Sigmoid colon (tissue), 7 donors: ENCODE measurements around the gene EOLA2. TPM values are rescaled to one million over a fixed set of nuclear protein-coding genes. Genes with fewer than 3 reads are reported as not detected.
"Not testable (repeated sequence)": the region's sequence is repeated elsewhere in the genome, so short reads cannot be mapped to it uniquely, and the experiment has no call there.

Experiments
- DNase-seq: peaks from one replicate; pipeline ENCODE4 v3.0.0-alpha.2; 2019
- H3K27ac ChIP-seq, 4 donors: fragments of 200-600 bp; sonication (generic); one replicate each; pipeline ENCODE4 v1.5.1; 2016 to 2019; ENCODE audit warnings: mild to moderate bottlenecking in 1 of 4
- H3K27me3 ChIP-seq, 3 donors: fragments of 200-600 bp; sonication (generic); one replicate each; pipeline ENCODE4 v1.5.1; 2019; ENCODE audit warnings: mild to moderate bottlenecking in 1 of 3
- H3K36me3 ChIP-seq, 4 donors: fragments of 200-600 bp; sonication (generic); one replicate each; pipeline ENCODE4 v1.5.1; 2016 to 2019
- H3K4me1 ChIP-seq, 4 donors: fragments of 200-600 bp; sonication (generic); one replicate each; pipeline ENCODE4 v1.5.1; 2017 to 2019
- H3K4me3 ChIP-seq, 4 donors: fragments of 200-600 bp; sonication (generic); one replicate each; pipeline ENCODE4 v1.5.1; 2017 to 2019; ENCODE audit warnings: mild to moderate bottlenecking in 2 of 4, moderate library complexity in 1 of 4
- H3K9me3 ChIP-seq, 4 donors: fragments of 200-600 bp in 3 of 4; sonication (generic) in 3 of 4; one replicate each; pipeline versions ENCODE4 v1.5.1 to v1.6.1; 2013 to 2019
- CTCF ChIP-seq, 4 experiments: fragments of 450-650 bp in 3 of 4; fragments of 200-600 bp in 1 of 4; IDR thresholded peaks; one replicate each; pipeline ENCODE4 v1.5.1; 2016 to 2019; ENCODE audit warnings: antibody characterized with exemption in 4 of 4, mild to moderate bottlenecking in 3 of 4, moderate library complexity in 2 of 4
- EP300 ChIP-seq, 4 donors: sonication (generic); formaldehyde crosslinking; IDR thresholded peaks; one replicate each; pipeline ENCODE4 v1.6.1; 2017; ENCODE audit warnings: antibody characterized with exemption in 4 of 4
- POLR2A ChIP-seq, 2 donors: fragments of 450-650 bp; IDR thresholded peaks; one replicate each; pipeline ENCODE4 v1.6.1; 2016; ENCODE audit warnings: antibody characterized with exemption in 2 of 2, mild to moderate bottlenecking in 2 of 2, moderate library complexity in 2 of 2
- POLR2AphosphoS5 ChIP-seq, 4 donors: sonication (generic); formaldehyde crosslinking; IDR thresholded peaks; one replicate each; pipeline ENCODE4 v1.6.1; 2017; ENCODE audit warnings: antibody characterized with exemption in 4 of 4
- WGBS, 2 donors: extraction: QIAGEN DNeasy Blood & Tissue Kit; methylation state at CpG; one replicate each; pipeline ENCODE4 v1.1.7; 2013; 5-methylcytosine and 5-hydroxymethylcytosine counted together
- intact Hi-C: fragments of 100-400 bp; cut with DNase I; formaldehyde crosslinking; loops from one replicate; pipeline ENCODE4 v1.15.1; 2023
- polyA plus RNA-seq, 3 donors: library from polyadenylated mRNA; stranded (reverse); fragments of 200-250 nt; gene quantifications; one replicate each; pipeline ENCODE4 v1.2.3, GENCODE V29; 2013
- total RNA-seq, 4 donors: library from RNA; depleted of rRNA; stranded (reverse); fragments of >200 nt; gene quantifications; one replicate each; pipeline ENCODE4 v1.1.0, GENCODE V29; 2016
- donor health status: healthy with polysubstance abuse.
- donor health status: Bipolar disorder and iron deficiency.
- donor health status: healthy.

EOLA2 gene
- total and polyA plus RNA-seq, 7 donors: 17.8 to 34.9 (median 20.1) TPM

GRCh38 chrX:149939905-149940673 is 1.8 kb upstream of the EOLA2 start:
- intact Hi-C loops: loop anchor here (10.0 kb wide), 2 partner anchors 395 to 775 kb away; partner anchors contain the start of genes EOLA1 and HSFX3
- 1% methylated on average over 27 of the region's 27 CpGs for WGBS, 2 donors
- Histone ChIP-seq H3K4me3 (peak overlapping the region; percentile 49 to 78 (median 58)), H3K27ac (peak overlapping the region; percentile 88 to 93 (median 90)), H3K36me3 (no peaks in the 10 kb centered on the region), H3K9me3 (no peaks in the 10 kb centered on the region), H3K4me1 (peaks cover 0 to 7% (median 5%) of the 10 kb centered on the region in 4 donors), H3K27me3 (no peaks in the 10 kb centered on the region)
- TF ChIP-seq POLR2A (IDR thresholded peaks at IDR 0.05): no peak
- peak; percentile 8 to 39 (median 30) for TF ChIP-seq POLR2AphosphoS5 (IDR thresholded peaks at IDR 0.05)
- DNase-seq: peak; percentile 99

DNA sequence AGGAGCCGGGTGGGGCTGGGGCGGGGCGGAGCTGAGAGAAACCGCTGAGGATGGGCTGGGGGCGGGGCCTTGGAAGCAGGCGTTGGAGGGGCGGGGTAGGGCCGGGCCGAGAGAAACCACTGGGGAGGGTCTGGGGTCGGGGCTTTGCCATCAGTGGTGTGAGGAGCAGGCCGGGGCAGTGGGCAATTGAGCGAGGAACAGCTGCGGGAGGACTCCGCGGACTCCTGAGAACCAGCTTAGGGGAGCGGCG is 1.3 kb upstream of the EOLA2 start:
- H3K27ac ChIP-seq: peak overlapping the region; percentile 88 to 93 (median 90)
- DNase-seq: no peak
- H3K9me3 ChIP-seq: no peaks in the 10 kb centered on the region
- intact Hi-C loops: no loop called here
- 0 to 2% methylated on average over 17 of the region's 17 CpGs for WGBS, 2 donors
- H3K36me3 ChIP-seq: no peaks in the 10 kb centered on the region
- TF ChIP-seq POLR2AphosphoS5 (IDR thresholded peaks at IDR 0.05): peak in 1 of 4 donors; percentile 35
- no peak for TF ChIP-seq EP300 (IDR thresholded peaks at IDR 0.05)
- no peak for TF ChIP-seq POLR2A (IDR thresholded peaks at IDR 0.05)
- H3K4me1 ChIP-seq: peaks cover 0 to 7% (median 5%) of the 10 kb centered on the region in 4 donors
- H3K4me3 ChIP-seq: peak overlapping the region; percentile 49 to 78 (median 58)
- no peaks in the 10 kb centered on the region for H3K27me3 ChIP-seq

DNA sequence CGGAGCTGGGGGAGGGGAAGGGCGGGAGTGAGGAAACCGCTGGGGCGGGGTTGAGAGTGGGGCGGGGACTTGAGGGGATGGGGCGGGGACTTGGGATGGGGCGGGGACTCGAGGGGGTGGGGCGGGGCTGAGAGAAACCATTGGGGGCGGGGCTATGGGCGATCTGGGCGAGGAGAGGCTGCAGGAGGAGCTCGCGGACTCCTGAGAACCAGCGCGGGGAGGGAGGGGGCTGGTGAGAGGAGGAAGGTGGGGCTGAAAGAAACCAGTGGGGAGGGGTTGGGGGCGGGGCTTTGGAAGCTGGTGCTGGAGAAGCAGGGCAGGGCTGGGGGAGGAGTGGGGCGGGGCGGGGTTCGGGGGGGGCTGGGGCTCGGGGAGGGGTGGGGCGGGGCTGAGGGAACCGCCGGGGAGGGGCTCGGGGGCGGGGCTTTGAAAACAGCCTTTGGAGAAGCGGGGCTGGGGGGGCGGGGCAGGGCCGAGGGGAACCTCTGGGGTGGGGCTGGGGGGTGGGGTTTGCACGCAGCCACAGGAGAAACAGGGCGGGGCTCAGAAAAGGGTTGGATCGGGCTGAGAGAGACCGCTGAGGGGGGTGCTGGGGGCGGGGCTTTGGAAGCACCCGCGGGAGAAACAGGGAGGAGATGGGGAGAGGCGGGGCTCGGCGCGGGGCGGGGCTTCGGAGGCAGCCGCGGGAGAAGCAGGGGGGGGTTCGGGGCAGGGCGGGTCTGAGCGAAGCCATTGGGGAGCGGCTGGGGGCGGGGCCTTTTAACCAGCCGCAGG is 777 bp upstream of the EOLA2 start:
- DNase-seq: peak; percentile 98
- no peaks in the 10 kb centered on the region for H3K36me3 ChIP-seq
- 2% methylated on average over 46 to 47 of the region's 50 CpGs for WGBS, 2 donors
- H3K27ac ChIP-seq: peak overlapping the region; percentile 88 to 93 (median 90)
- TF ChIP-seq CTCF (IDR thresholded peaks at IDR 0.05) (no peak), EP300 (IDR thresholded peaks at IDR 0.05) (no peak), POLR2A (IDR thresholded peaks at IDR 0.05) (no peak), POLR2AphosphoS5 (IDR thresholded peaks at IDR 0.05) (no peak)
- H3K9me3 ChIP-seq: no peaks in the 10 kb centered on the region
- H3K27me3 ChIP-seq: no peaks in the 10 kb centered on the region
- H3K4me3 ChIP-seq: peak overlapping the region; percentile 49 to 78 (median 70)
- H3K4me1 ChIP-seq: peaks cover 0 to 7% (median 5%) of the 10 kb centered on the region in 4 donors
- intact Hi-C loops: no loop called here

DNA sequence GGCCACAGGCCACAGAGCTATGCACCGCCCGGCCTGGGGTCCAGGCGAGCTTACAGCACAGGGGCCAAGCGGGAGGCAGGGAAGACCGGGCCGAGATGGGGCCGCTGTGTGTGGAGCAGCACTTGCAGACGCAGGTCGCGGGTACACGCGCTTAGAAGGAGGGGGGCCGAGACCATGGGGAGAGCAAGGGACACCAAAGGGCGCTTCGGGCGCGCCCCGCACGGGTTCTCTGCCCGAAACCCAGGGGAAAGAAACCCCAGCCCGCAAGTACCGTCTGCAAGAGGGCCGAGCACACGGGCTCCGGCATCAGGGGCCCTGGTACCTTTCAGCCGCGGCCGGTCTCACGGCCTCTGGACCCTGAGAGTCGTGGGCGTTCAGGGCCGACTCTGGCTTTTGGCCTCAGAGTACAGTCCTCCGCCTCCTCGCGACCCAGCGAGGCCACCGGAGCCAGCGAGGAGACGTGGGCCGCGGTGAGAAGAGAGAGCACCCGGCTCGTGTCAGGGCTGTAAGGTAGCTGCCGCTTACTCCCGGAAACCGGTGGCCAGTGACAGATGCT is 342 bp downstream of the EOLA2 start:
- no peak for TF ChIP-seq EP300 (IDR thresholded peaks at IDR 0.05)
- TF ChIP-seq POLR2A (IDR thresholded peaks at IDR 0.05): peak; percentile 13 to 34
- TF ChIP-seq CTCF (IDR thresholded peaks at IDR 0.05): no peak
- no peak for TF ChIP-seq POLR2AphosphoS5 (IDR thresholded peaks at IDR 0.05)
- H3K27me3 ChIP-seq: no peaks in the 10 kb centered on the region
- H3K27ac ChIP-seq: peak overlapping the region; percentile 88 to 93 (median 90)
- DNase-seq: peak; percentile 71
- H3K9me3 ChIP-seq: no peaks in the 10 kb centered on the region
- no peaks in the 10 kb centered on the region for H3K36me3 ChIP-seq
- 0 to 1% methylated on average over 46 of the region's 46 CpGs for WGBS, 2 donors
- H3K4me3 ChIP-seq: peak overlapping the region; percentile 55 to 78 (median 70)
- intact Hi-C loops: no loop called here
- H3K4me1 ChIP-seq: peaks cover 0 to 7% (median 5%) of the 10 kb centered on the region in 4 donors

DNA sequence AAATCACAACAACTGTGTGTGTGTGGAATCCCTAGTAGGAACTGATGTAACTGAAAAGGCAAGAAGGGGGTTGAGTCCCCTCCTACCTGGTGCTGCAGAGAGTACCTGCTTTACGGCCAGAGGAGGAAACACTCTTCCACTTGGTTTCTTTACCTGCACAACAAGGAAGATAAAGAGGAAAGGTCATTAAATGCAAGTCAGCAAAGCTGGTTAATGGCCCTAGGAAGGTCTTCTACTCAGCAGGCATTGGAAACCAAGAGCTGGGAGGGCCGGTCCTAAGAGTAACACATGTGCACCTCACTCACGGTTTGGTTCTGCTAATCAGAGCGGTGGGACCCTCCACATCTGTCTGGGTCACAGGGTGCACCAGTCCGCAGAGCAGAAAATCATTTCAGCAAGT is 963 bp downstream of the EOLA2 start:
- H3K4me1 ChIP-seq, DNase-seq, H3K36me3 ChIP-seq, intact Hi-C loops, H3K27me3 ChIP-seq, H3K9me3 ChIP-seq: not testable (repeated sequence)
- 31 to 48% methylated on average over 5 of the region's 5 CpGs for WGBS, 2 donors
- Histone ChIP-seq H3K27ac (peak overlapping the region; percentile 88 to 93 (median 90)), H3K4me3 (peak overlapping the region; percentile 55 to 78 (median 70))

GRCh38 chrX:149933547-149933946 is 4.7 kb downstream of the EOLA2 start:
- intact Hi-C loops, H3K36me3 ChIP-seq, H3K9me3 ChIP-seq, H3K4me3 ChIP-seq, DNase-seq, H3K27ac ChIP-seq, H3K27me3 ChIP-seq, H3K4me1 ChIP-seq: not testable (repeated sequence)
- WGBS, 2 donors: 93 to 95% methylated on average over 17 to 18 of the region's 21 CpGs

GRCh38 chrX:149932970-149933369 is 5.3 kb downstream of the EOLA2 start:
- DNase-seq, H3K27me3 ChIP-seq, H3K9me3 ChIP-seq, H3K27ac ChIP-seq, H3K4me1 ChIP-seq, intact Hi-C loops, H3K36me3 ChIP-seq, H3K4me3 ChIP-seq: not testable (repeated sequence)
- WGBS, 2 donors: 97 to 100% methylated on average over 1 of the region's 5 CpGs

GRCh38 chrX:149932150-149932549 is 6.1 kb downstream of the EOLA2 start:
- H3K36me3 ChIP-seq, H3K4me1 ChIP-seq, DNase-seq, H3K27ac ChIP-seq, H3K27me3 ChIP-seq, intact Hi-C loops, H3K4me3 ChIP-seq, H3K9me3 ChIP-seq: not testable (repeated sequence)
- WGBS, 2 donors: 38 to 75% methylated on average over 2 of the region's 2 CpGs

DNA sequence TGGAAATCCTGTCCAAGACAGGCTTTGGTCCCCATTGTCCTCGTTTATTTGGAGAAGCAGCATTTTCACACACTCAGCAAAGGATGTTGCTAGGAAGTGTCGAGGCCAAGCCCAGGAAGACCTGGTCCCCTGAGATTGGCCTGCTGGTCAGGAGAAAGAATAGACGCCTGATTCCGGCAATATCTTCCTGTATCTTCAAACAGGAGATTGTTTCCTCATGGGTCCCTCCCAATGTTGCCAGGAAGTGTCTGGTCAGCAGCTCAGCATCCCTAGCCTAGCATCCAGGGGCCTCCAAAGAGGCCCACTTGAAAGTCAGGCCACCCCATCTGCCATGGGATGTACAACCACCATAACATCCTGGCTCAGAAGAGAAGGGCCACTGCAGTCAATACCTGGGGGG is 6.9 kb downstream of the EOLA2 start:
- H3K27ac ChIP-seq, H3K9me3 ChIP-seq, intact Hi-C loops, H3K4me3 ChIP-seq, H3K4me1 ChIP-seq, H3K36me3 ChIP-seq, H3K27me3 ChIP-seq, DNase-seq: not testable (repeated sequence)
- 74 to 85% methylated on average over 2 of the region's 4 CpGs for WGBS, 2 donors

DNA sequence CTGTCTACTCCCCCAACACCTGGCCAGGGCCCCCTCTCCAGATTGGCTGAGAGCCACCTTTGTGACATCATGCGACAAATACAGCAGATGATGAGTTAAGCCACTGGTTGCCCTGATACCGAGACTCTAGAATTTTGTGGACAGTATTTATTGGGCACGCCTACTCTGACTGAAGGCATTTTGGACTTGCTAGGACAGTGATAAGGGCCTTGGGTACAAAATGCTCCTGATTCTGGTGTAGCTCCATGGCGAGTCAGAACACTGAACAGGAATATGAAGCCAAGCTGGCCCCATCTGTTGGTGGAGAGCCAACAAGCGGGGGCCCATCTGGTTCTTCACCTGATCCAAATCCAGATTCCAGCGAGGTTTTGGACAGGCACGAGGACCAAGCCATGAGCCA is 8.9 kb downstream of the EOLA2 start, which contains the start of gene HSFX4:
HSFX4 (plus strand) TSS at position 174 of the 400 bp plus-strand sequence; CDS start at position 246, 72 bp downstream.
- H3K36me3 ChIP-seq, H3K27me3 ChIP-seq, H3K4me3 ChIP-seq, intact Hi-C loops, H3K4me1 ChIP-seq, H3K27ac ChIP-seq, DNase-seq, H3K9me3 ChIP-seq: not testable (repeated sequence)
- 86 to 96% methylated on average over 2 of the region's 7 CpGs for WGBS, 2 donors
